ENCODE data around the gene CAMK4.

CAMK4 gene

DNA sequence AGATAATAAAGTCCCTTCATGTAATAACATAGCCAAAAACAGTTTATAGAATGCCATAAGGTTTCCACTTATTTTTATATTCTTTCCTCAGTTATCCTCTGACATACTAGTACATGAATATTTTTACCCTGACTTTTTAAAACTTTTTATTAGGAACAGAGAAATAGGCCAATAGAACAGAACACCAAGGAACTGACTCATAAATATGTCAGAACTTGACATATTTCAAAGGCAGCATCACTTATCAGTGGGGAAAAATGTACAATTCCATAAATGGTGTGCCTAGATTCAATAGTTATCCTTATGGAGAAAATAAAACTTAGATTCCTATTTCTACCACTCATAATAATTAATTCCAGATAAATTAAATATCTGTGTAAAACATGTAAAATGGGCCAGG, 278.8 kb downstream of the CAMK4 start:
- H3K4me2 ChIP-seq (ENCODE audit: low read length): no peak overlapping the region
- no peaks in the 10 kb centered on the region for H3K9me3 ChIP-seq (ENCODE audit: control insufficient read depth, low read length)
- no peak overlapping the region for H3K4me3 ChIP-seq (ENCODE audit: low read depth, low read length)
- H3K27ac ChIP-seq: no peak overlapping the region
- H3K36me3 ChIP-seq (ENCODE audit: control insufficient read depth, insufficient read depth, low read length): no peaks in the 10 kb centered on the region
- no peaks in the 10 kb centered on the region for H3K27me3 ChIP-seq (ENCODE audit: control insufficient read depth, insufficient read depth, low read length)
- no peak overlapping the region for H2AFZ ChIP-seq
- H3K4me1 ChIP-seq: no peaks in the 10 kb centered on the region
- no peaks in the 10 kb centered on the region for H3K79me2 ChIP-seq
- no peak overlapping the region for H3K9ac ChIP-seq
- TF ChIP-seq, protein P1, sequence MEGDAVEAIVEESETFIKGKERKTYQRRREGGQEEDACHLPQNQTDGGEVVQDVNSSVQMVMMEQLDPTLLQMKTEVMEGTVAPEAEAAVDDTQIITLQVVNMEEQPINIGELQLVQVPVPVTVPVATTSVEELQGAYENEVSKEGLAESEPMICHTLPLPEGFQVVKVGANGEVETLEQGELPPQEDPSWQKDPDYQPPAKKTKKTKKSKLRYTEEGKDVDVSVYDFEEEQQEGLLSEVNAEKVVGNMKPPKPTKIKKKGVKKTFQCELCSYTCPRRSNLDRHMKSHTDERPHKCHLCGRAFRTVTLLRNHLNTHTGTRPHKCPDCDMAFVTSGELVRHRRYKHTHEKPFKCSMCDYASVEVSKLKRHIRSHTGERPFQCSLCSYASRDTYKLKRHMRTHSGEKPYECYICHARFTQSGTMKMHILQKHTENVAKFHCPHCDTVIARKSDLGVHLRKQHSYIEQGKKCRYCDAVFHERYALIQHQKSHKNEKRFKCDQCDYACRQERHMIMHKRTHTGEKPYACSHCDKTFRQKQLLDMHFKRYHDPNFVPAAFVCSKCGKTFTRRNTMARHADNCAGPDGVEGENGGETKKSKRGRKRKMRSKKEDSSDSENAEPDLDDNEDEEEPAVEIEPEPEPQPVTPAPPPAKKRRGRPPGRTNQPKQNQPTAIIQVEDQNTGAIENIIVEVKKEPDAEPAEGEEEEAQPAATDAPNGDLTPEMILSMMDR (IDR thresholded peaks at IDR 0.05): no peak

DNA sequence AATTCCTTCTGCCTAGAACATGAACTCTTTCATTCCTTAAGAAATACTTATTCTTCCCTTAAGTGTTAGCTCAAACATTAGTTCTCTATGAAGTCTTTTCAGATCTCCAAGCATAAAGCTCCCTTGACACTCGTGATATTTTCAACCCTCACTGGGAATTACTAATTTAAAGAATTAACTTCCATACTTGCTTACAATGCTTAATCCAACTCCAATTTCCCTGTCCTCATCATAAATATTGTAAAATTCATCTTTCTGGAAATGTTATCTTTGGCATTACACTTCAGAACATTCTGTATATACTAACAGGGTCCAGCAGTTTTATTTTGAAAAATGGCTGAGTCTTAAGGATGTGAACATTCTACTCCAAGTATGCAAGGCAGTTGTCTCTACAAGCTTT, 280.9 kb downstream of the CAMK4 start:
- Histone ChIP-seq H3K9ac (no peak overlapping the region), H3K4me3 (ENCODE audit: low read depth, low read length) (no peak overlapping the region), H3K9me3 (ENCODE audit: control insufficient read depth, low read length) (no peaks in the 10 kb centered on the region), H3K27me3 (ENCODE audit: control insufficient read depth, insufficient read depth, low read length) (no peaks in the 10 kb centered on the region), H3K4me2 (ENCODE audit: low read length) (no peak overlapping the region), H3K36me3 (ENCODE audit: control insufficient read depth, insufficient read depth, low read length) (no peaks in the 10 kb centered on the region), H2AFZ (no peak overlapping the region), H3K4me1 (peaks cover 8% of the 10 kb centered on the region), H3K27ac (no peak overlapping the region), H3K79me2 (no peaks in the 10 kb centered on the region)
- TF ChIP-seq, protein P1 (IDR thresholded peaks at IDR 0.05): no peak

DNA sequence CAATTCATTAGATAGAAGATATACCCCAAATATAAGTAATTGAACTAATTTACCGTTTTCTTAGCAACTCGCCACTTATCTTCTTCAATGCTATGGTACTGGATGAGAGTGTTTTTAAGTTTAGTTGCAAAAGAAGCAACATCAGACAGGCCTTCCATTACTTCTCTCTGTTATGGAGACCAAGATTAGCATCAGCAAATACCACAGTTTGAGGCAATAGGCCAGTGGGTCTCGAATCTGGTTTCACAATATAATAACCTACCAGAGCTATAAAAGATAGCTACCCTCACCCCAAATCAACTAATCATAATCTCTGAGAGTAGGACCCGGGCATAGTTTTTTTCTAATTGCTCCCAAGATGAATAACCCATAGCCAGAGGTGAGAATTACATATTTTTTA, 283.1 kb downstream of the CAMK4 start:
- no peak overlapping the region for H3K4me2 ChIP-seq (ENCODE audit: low read length)
- H3K9me3 ChIP-seq (ENCODE audit: control insufficient read depth, low read length): no peaks in the 10 kb centered on the region
- H3K79me2 ChIP-seq: no peaks in the 10 kb centered on the region
- no peak overlapping the region for H3K9ac ChIP-seq
- TF ChIP-seq, protein P1 (IDR thresholded peaks at IDR 0.05): no peak
- peaks cover 14% of the 10 kb centered on the region for H3K4me1 ChIP-seq
- no peak overlapping the region for H3K4me3 ChIP-seq (ENCODE audit: low read depth, low read length)
- no peak overlapping the region for H2AFZ ChIP-seq
- H3K36me3 ChIP-seq (ENCODE audit: control insufficient read depth, insufficient read depth, low read length): no peaks in the 10 kb centered on the region
- H3K27ac ChIP-seq: no peak overlapping the region
- no peaks in the 10 kb centered on the region for H3K27me3 ChIP-seq (ENCODE audit: control insufficient read depth, insufficient read depth, low read length)

DNA sequence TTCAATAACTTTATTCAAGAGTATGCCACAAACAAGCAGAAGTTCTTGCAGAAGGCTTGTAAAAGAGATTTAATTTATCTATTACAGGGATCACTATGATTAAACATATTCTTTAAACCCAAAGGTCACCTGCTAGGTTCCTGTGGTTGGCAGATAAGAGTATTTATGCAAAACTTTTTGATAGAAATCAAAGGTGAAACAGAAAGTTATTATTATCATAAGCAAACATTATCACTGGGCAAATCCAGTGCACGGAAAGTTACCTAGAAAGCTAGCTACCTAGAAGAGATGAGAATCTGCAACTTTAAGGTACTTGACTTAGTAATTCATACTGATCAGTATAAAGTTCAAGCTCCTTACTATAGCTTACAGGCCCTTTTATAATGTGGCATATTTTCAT, 284.9 kb downstream of the CAMK4 start:
- no peak overlapping the region for H3K4me2 ChIP-seq (ENCODE audit: low read length)
- H3K4me1 ChIP-seq: peaks cover 14% of the 10 kb centered on the region
- no peak overlapping the region for H3K27ac ChIP-seq
- no peaks in the 10 kb centered on the region for H3K79me2 ChIP-seq
- H3K4me3 ChIP-seq (ENCODE audit: low read depth, low read length): no peak overlapping the region
- TF ChIP-seq, protein P1 (IDR thresholded peaks at IDR 0.05): no peak
- H2AFZ ChIP-seq: no peak overlapping the region
- no peaks in the 10 kb centered on the region for H3K27me3 ChIP-seq (ENCODE audit: control insufficient read depth, insufficient read depth, low read length)
- no peaks in the 10 kb centered on the region for H3K36me3 ChIP-seq (ENCODE audit: control insufficient read depth, insufficient read depth, low read length)
- no peaks in the 10 kb centered on the region for H3K9me3 ChIP-seq (ENCODE audit: control insufficient read depth, low read length)
- H3K9ac ChIP-seq: no peak overlapping the region

DNA sequence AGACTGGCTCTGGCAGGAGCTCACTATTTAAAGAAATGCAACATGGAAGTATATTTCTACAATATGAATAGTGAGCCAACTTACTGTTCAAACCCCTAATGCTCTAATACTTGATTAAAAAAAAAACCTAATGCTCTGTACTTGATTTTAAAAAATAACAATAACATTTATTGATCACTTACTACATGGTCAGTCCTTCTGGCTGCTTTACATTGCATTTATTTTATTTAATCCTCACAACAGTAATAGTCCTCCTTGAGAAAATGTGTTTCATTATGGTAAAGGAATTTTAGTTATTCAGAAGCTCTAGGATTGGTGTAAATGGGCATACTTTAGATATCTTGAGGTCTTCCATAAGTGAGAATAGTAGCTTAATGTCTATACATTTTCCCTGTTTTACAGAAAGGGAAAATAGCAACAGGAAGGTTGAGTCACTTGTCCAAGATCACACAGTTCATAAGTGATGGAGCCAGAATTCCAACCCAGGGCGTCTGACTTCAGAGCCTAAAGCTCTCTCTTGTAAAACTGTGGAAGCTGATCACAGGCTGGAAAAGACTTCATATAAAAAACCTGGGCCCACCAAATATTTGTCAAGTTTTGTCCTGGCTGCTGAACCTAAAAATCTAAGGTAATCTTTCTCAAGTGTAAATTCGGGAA, 287.1 kb downstream of the CAMK4 start:
- TF ChIP-seq, protein P1 (IDR thresholded peaks at IDR 0.05): no peak
- no peaks in the 10 kb centered on the region for H3K9me3 ChIP-seq (ENCODE audit: control insufficient read depth, low read length)
- peak overlapping the region; percentile 88 for H3K4me2 ChIP-seq (ENCODE audit: low read length)
- no peaks in the 10 kb centered on the region for H3K27me3 ChIP-seq (ENCODE audit: control insufficient read depth, insufficient read depth, low read length)
- peak overlapping the region; percentile 99 for H2AFZ ChIP-seq
- H3K4me3 ChIP-seq (ENCODE audit: low read depth, low read length): peak overlapping the region; percentile 92
- peak overlapping the region; percentile 89 for H3K27ac ChIP-seq
- no peaks in the 10 kb centered on the region for H3K36me3 ChIP-seq (ENCODE audit: control insufficient read depth, insufficient read depth, low read length)
- H3K79me2 ChIP-seq: no peaks in the 10 kb centered on the region
- no peak overlapping the region for H3K9ac ChIP-seq
- peaks cover 14% of the 10 kb centered on the region for H3K4me1 ChIP-seq
